Vagina (tissue), 2 donors: ENCODE measurements around the gene HAUS8.

Experiments used
- POLR2A ChIP-seq, 2 donors: fragments of 450-650 bp; IDR thresholded peaks; one replicate each; pipeline ENCODE4 v1.6.1; 2017; ENCODE audit warnings: antibody characterized with exemption in 2 of 2, mild to moderate bottlenecking in 2 of 2, moderate library complexity in 2 of 2
- TF ChIP-seq, protein P1 (sequence below), 3 experiments: fragments of 450-650 bp in 2 of 3; fragments of 200-600 bp in 1 of 3; sonication (generic) in 1 of 3; IDR thresholded peaks; one replicate each; pipeline ENCODE4 v1.5.1; 2017 to 2019; ENCODE audit warnings: antibody characterized with exemption in 3 of 3, mild to moderate bottlenecking in 2 of 3, moderate library complexity in 2 of 3

DNA sequence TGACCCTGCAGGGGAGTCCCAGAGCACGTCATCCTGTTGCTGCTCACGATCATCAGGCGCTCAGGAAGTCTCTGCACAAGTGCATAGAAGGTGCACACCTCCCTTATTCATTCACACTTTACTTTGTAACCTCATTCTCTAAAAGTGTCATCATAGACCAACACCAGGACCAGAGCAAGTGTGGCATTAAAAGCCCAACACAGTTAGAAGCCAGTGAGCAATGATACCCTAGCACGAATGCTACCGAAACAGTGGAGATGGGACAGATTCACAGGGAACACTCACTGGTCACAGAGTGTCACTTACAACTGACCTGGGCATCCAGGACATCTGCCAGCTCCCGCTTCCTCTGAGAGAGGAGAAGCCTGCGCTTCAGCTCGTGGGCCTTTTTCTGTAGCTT lies 17.0 kb downstream of the HAUS8 start:
- TF ChIP-seq, protein P1, sequence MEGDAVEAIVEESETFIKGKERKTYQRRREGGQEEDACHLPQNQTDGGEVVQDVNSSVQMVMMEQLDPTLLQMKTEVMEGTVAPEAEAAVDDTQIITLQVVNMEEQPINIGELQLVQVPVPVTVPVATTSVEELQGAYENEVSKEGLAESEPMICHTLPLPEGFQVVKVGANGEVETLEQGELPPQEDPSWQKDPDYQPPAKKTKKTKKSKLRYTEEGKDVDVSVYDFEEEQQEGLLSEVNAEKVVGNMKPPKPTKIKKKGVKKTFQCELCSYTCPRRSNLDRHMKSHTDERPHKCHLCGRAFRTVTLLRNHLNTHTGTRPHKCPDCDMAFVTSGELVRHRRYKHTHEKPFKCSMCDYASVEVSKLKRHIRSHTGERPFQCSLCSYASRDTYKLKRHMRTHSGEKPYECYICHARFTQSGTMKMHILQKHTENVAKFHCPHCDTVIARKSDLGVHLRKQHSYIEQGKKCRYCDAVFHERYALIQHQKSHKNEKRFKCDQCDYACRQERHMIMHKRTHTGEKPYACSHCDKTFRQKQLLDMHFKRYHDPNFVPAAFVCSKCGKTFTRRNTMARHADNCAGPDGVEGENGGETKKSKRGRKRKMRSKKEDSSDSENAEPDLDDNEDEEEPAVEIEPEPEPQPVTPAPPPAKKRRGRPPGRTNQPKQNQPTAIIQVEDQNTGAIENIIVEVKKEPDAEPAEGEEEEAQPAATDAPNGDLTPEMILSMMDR (IDR thresholded peaks at IDR 0.05), result no peak
- no peak for TF ChIP-seq POLR2A (IDR thresholded peaks at IDR 0.05)
